K562 (cell line): ENCODE measurements around the gene RAB40B. TPM values are rescaled to one million over a fixed set of nuclear protein-coding genes. Genes with fewer than 3 reads are reported as not detected.

Source experiments
- ATAC-seq: fragments of 200-7000 bp; cut with Tn5 transposase; 3 replicates; pipeline ENCODE4 v1.9.1; 2020; ENCODE audit warnings: moderate library complexity
- BruUV-seq: library from RNA; stranded (reverse); fragments of 400-500 nt; replicated peaks from 2 replicates; lab custom pipeline; 2021; lab: Mats Ljungman, UMichigan
- CTCF ChIA-PET: fragments of 300-600 bp; formaldehyde crosslinking; extraction: SDS; loops from one replicate; lab custom pipeline; 2021; ENCODE audit warnings: low intra/inter-chr PET ratio; lab: Yijun Ruan, JAX
- POLR2A ChIA-PET: fragments of 300-600, 350-650 bp; sonication (Branson Sonifier 250); formaldehyde crosslinking; extraction: SDS; loops from one replicate; lab custom pipeline; 2021; ENCODE audit warnings: antibody characterized with exemption, inconsistent platforms; lab: Yijun Ruan, JAX
- DNase-seq, 4 experiments: peaks; one replicate each; pipeline versions ENCODE4 v3.0.0 to v3.0.0-alpha.2; 2011 to 2018; ENCODE audit warnings: low spot score in 3 of 4, mixed read lengths in 3 of 4; ENCODE audit errors: extremely low read depth in 1 of 4
- FAIRE-seq: peaks from 2 replicates; lab custom pipeline; 2011; peaks lifted over from hg19 to GRCh38; lab: Jason Lieb, UNC
- H2AFZ ChIP-seq: 2 replicates; pipeline ENCODE4 v1.6.0; 2011; ENCODE audit warnings: low read depth, low read length, control low read depth, inconsistent platforms
- H3K27ac ChIP-seq: fragments of 200-600 bp; 3 replicates; pipeline ENCODE4 v1.8.0; 2011; ENCODE audit warnings: low read depth, mild to moderate bottlenecking, control low read depth, inconsistent platforms, low read length, moderate library complexity, mixed read lengths; ENCODE audit errors: extremely low read depth
- H3K27me3 ChIP-seq, 2 experiments: fragments of 300-600 bp in 1 of 2; 2 replicates in 1 of 2; 3 replicates in 1 of 2; pipeline versions ENCODE4 v1.6.0 to v1.8.0; 2011; ENCODE audit warnings: inconsistent platforms in 2 of 2, low read length in 2 of 2, mild to moderate bottlenecking in 1 of 2, mixed read lengths in 1 of 2, moderate library complexity in 1 of 2; ENCODE audit not compliant: control insufficient read depth in 2 of 2, insufficient read depth in 2 of 2
- H3K36me3 ChIP-seq: fragments of 300-600 bp; 3 replicates; pipeline ENCODE4 v1.8.0; 2011; ENCODE audit warnings: mild to moderate bottlenecking, low read length, inconsistent platforms; ENCODE audit not compliant: control insufficient read depth, insufficient read depth
- H3K4me1 ChIP-seq, 2 experiments: fragments of 200-600 bp in 1 of 2; replicated peaks in 1 of 2; 2 replicates in 1 of 2; 3 replicates in 1 of 2; pipeline versions ENCODE4 v1.5.1 to v1.8.0; 2011; ENCODE audit warnings: inconsistent platforms in 2 of 2, low read length in 2 of 2, mild to moderate bottlenecking in 1 of 2, mixed read lengths in 1 of 2, moderate library complexity in 1 of 2; ENCODE audit not compliant: control insufficient read depth in 2 of 2, insufficient read depth in 2 of 2
- H3K4me2 ChIP-seq: 2 replicates; pipeline ENCODE4 v1.6.1; 2011; ENCODE audit warnings: low read length, control low read depth, inconsistent platforms, mixed read lengths; ENCODE audit not compliant: insufficient read depth
- H3K4me3 ChIP-seq: fragments of 200-600 bp; sonication (generic), shearing (Covaris generic); 2 replicates; pipeline ENCODE4 v1.5.1; 2016; ENCODE audit warnings: control low read depth, inconsistent platforms
- H3K79me2 ChIP-seq: fragments of 200-600 bp; 3 replicates; pipeline ENCODE4 v1.8.0; 2011; ENCODE audit warnings: low read length, inconsistent platforms; ENCODE audit not compliant: control insufficient read depth, insufficient read depth
- H3K9ac ChIP-seq, 2 experiments: 2 replicates each; pipeline versions ENCODE4 v1.6.0 to v1.6.1; 2011; ENCODE audit warnings: low read depth in 2 of 2, low read length in 2 of 2, control low read depth in 1 of 2, inconsistent platforms in 1 of 2, mild to moderate bottlenecking in 1 of 2, mixed read lengths in 1 of 2; ENCODE audit not compliant: insufficient read depth in 1 of 2
- H3K9me1 ChIP-seq: one replicate; pipeline ENCODE4 v1.6.0; 2011; ENCODE audit warnings: inconsistent platforms, mild to moderate bottlenecking, low read length, moderate library complexity; ENCODE audit not compliant: control insufficient read depth, insufficient read depth
- H3K9me3 ChIP-seq: replicated peaks from 2 replicates; pipeline ENCODE4 v1.5.1; 2011; ENCODE audit warnings: low read depth, low read length, inconsistent platforms; ENCODE audit not compliant: control insufficient read depth, insufficient read depth
- H4K20me1 ChIP-seq: replicated peaks from 2 replicates; pipeline ENCODE4 v1.6.1; 2011; ENCODE audit warnings: low read length, inconsistent platforms, mixed read lengths; ENCODE audit not compliant: control insufficient read depth, insufficient read depth
- HOMEZ ChIP-seq: fragments of 250-450 bp; sonication (Bioruptor Pico); IDR thresholded peaks from 2 replicates; pipeline ENCODE4 v1.4.0; 2020; ENCODE audit warnings: mild to moderate bottlenecking, moderate library complexity
- MAFF ChIP-seq: IDR thresholded peaks from 2 replicates; pipeline ENCODE4 v1.6.1; 2012; ENCODE audit warnings: low read length, improper control_type of control experiment
- PRDM10 ChIP-seq: fragments of 450-650 bp; IDR thresholded peaks from 2 replicates; pipeline ENCODE4 v1.6.1; 2018; ENCODE audit not compliant: partially characterized antibody
- ZNF133 ChIP-seq: fragments of 250-450 bp; sonication (Bioruptor Pico); IDR thresholded peaks from 2 replicates; pipeline ENCODE4 v1.4.0; 2020; ENCODE audit warnings: mild to moderate bottlenecking
- ZNF239 ChIP-seq: fragments of 250-450 bp; sonication (Bioruptor Pico); IDR thresholded peaks from 2 replicates; pipeline ENCODE4 v1.4.0; 2020; ENCODE audit warnings: mild to moderate bottlenecking
- WGBS: fragments of 100-300 bp; shearing (Covaris generic); methylation state at CpG from one replicate; pipeline ENCODE4 v1.1.6; 2016; ENCODE audit warnings: low coverage, mixed read lengths; ENCODE audit not compliant: insufficient coverage; ENCODE audit errors: missing lambda C conversion rate; 5-methylcytosine and 5-hydroxymethylcytosine counted together
- in situ Hi-C: fragments of 300-500 bp; cut with MboI; formaldehyde crosslinking; loops from 4 replicates; pipeline ENCODE4 v1.15.0; 2018; ENCODE audit warnings: inconsistent platforms, mixed read lengths
- intact Hi-C: fragments of 100-400 bp; cut with micrococcal nuclease; formaldehyde crosslinking; loops from 2 replicates; pipeline ENCODE4 v1.14.2; 2022
- polyA plus RNA-seq, 8 experiments: library from polyadenylated mRNA; depleted of rRNA in 4 of 8; stranded (reverse) in 5 of 8; unstranded in 3 of 8; fragments of >200 nt; fragmentation: Nextera tagmentation in 2 of 8; fragmentation: Illumina TruSeq in 1 of 8; extraction: Ambion mirVana in 2 of 8; extraction: Trizol in 1 of 8; gene quantifications; 2 replicates each; pipeline versions ENCODE4 v1.2.1 to v1.2.3, GENCODE V29; 2011 to 2014; ENCODE audit warnings: inconsistent platforms in 1 of 8, missing spikeins in 1 of 8
- total RNA-seq, 7 experiments: library from RNA; depleted of rRNA in 6 of 7; stranded (reverse); fragments of >200 nt in 6 of 7; fragmentation: Illumina TruSeq in 2 of 7; extraction: Trizol in 2 of 7; gene quantifications; 2 replicates each; pipeline versions ENCODE4 v1.2.1 to v1.2.3, GENCODE V29; 2011 to 2021; ENCODE audit warnings: low replicate concordance in 1 of 7

Gene RAB40B
- total and polyA plus RNA-seq, 9 of the 15 experiments (the other 6 are each of a cell fraction or from before 2014, with no cell fraction given): 0.13 to 4.6 (median 1.4) TPM

GRCh38 chr17:82691714-82692113, 6.8 kb downstream of the RAB40B start:
- no peak overlapping the region for H3K4me3 ChIP-seq
- BruUV-seq: no TSS peak
- no peaks in the 10 kb centered on the region for H3K36me3 ChIP-seq
- H3K4me2 ChIP-seq: no peak overlapping the region
- FAIRE-seq (no peak), DNase-seq (no peak), ATAC-seq (no peak)
- peaks cover 8% of the 10 kb centered on the region for H3K9me3 ChIP-seq
- intact Hi-C loops (no loop called here), in situ Hi-C loops (no loop called here)
- H3K9ac ChIP-seq: no peak overlapping the region; a peak in 1 of 4 replicates
- H3K27me3 ChIP-seq: peaks cover 4 to 22% of the 10 kb centered on the region in 2 experiments; a peak in 4 of 5 replicates
- CTCF ChIA-PET: no interaction called here
- no peaks in the 10 kb centered on the region for H3K9me1 ChIP-seq
- no peak for TF ChIP-seq ZNF239 (CRISPR knock-in tag)
- TF ChIP-seq HOMEZ: no peak
- no peak for TF ChIP-seq MAFF
- TF ChIP-seq PRDM10: no peak
- no peak for TF ChIP-seq ZNF133
- TF ChIP-seq, all 486 proteins: peak for 0
- Histone ChIP-seq H3K4me1 (peaks cover 0 to 10% of the 10 kb centered on the region in 2 experiments; a peak in 2 of 5 replicates), H3K79me2 (no peaks in the 10 kb centered on the region), H4K20me1 (0 out of 2 replicates have a peak, but pooled peaks cover 2% of the 10 kb centered on the region), H2AFZ (no peak overlapping the region), H3K27ac (no peak overlapping the region)
- WGBS: 51% methylated on average over 11 of the region's 17 CpGs
- POLR2A ChIA-PET: no interaction called here
